Neural cell (in vitro differentiated cells): ENCODE measurements around the gene GATB.

Source experiments
- EP300 ChIP-seq: fragments of 450-650 bp; conservative IDR thresholded peaks from 2 replicates; pipeline ENCODE4 v1.6.1; 2014; ENCODE audit warnings: antibody characterized with exemption, mild to moderate bottlenecking, moderate library complexity; ENCODE audit not compliant: poor library complexity, severe bottlenecking
- EZH2 ChIP-seq: fragments of 200-600, 300-800 bp; shearing (Covaris generic), sonication (generic); IDR thresholded peaks from 2 replicates; pipeline ENCODE4 v1.6.1; 2014; ENCODE audit warnings: antibody characterized with exemption, low read length, borderline replicate concordance, mild to moderate bottlenecking; ENCODE audit not compliant: insufficient read depth, poor library complexity, severe bottlenecking
- MXI1 ChIP-seq: fragments of 450-650 bp; conservative IDR thresholded peaks from 2 replicates; pipeline ENCODE4 v1.6.1; 2014; ENCODE audit warnings: antibody characterized with exemption, mild to moderate bottlenecking; ENCODE audit not compliant: poor library complexity, severe bottlenecking
- POLR2AphosphoS5 ChIP-seq: IDR thresholded peaks from 2 replicates; pipeline ENCODE4 v1.6.1; 2012
- TF ChIP-seq, protein P1 (sequence below): fragments of 450-650 bp; IDR thresholded peaks from 2 replicates; pipeline ENCODE4 v1.5.1; 2014; ENCODE audit warnings: antibody characterized with exemption, mild to moderate bottlenecking, moderate library complexity; ENCODE audit not compliant: poor library complexity, severe bottlenecking

DNA sequence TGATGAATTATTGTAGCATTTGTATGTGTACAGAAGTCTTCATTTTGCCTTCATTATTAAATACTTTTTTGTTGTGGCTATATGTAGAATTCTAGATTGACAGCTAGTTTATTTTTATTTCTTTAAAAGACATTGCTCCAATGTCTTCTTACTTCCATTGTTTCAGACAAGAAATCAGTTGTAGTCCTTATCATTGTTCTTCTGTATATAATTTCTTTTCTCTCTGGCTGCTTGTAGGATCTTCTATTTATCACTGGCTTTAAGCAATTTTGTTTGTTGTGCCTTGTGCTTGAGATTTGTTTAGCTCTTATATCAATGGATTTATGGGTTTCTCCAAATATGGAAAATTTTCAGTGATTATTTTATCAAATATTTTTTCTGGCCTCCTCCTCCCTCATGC lies 13.5 kb upstream of the GATB start:
- TF ChIP-seq MXI1 (no peak), POLR2AphosphoS5 (no peak), EZH2 (no peak), EP300 (no peak)
- TF ChIP-seq, protein P1, sequence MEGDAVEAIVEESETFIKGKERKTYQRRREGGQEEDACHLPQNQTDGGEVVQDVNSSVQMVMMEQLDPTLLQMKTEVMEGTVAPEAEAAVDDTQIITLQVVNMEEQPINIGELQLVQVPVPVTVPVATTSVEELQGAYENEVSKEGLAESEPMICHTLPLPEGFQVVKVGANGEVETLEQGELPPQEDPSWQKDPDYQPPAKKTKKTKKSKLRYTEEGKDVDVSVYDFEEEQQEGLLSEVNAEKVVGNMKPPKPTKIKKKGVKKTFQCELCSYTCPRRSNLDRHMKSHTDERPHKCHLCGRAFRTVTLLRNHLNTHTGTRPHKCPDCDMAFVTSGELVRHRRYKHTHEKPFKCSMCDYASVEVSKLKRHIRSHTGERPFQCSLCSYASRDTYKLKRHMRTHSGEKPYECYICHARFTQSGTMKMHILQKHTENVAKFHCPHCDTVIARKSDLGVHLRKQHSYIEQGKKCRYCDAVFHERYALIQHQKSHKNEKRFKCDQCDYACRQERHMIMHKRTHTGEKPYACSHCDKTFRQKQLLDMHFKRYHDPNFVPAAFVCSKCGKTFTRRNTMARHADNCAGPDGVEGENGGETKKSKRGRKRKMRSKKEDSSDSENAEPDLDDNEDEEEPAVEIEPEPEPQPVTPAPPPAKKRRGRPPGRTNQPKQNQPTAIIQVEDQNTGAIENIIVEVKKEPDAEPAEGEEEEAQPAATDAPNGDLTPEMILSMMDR: no peak
